PC-3 (cell line): ENCODE measurements around the gene SLC43A2. TPM values are rescaled to one million over a fixed set of nuclear protein-coding genes. Genes with fewer than 3 reads are reported as not detected.

Experiments
- ATAC-seq: fragments of 200-7000 bp; cut with Tn5 transposase; 2 replicates; pipeline ENCODE4 v1.9.1; 2020; ENCODE audit warnings: mild to moderate bottlenecking, moderate library complexity
- BruUV-seq: library from RNA; stranded (reverse); fragments of 400-500 nt; replicated peaks from 2 replicates; lab custom pipeline; 2021; lab: Mats Ljungman, UMichigan
- CTCF ChIA-PET: fragments of 300-600 bp; sonication (Branson Sonifier 250); formaldehyde crosslinking; loops from one replicate; lab custom pipeline; 2022; ENCODE audit warnings: antibody characterized with exemption; lab: Charles Lee
- POLR2A ChIA-PET: fragments of 300-600 bp; sonication (Branson Sonifier 250); formaldehyde crosslinking; loops from one replicate; lab custom pipeline; 2022; ENCODE audit warnings: antibody characterized with exemption; ENCODE audit not compliant: unreplicated experiment; lab: Charles Lee
- DNase-seq: peaks from one replicate; pipeline ENCODE4 v3.0.0-alpha.2; 2015
- H2AFZ ChIP-seq: fragments of 300-600 bp; sonication (generic); 2 replicates; pipeline ENCODE4 v1.6.0; 2016; ENCODE audit warnings: antibody characterized with exemption, low read length
- H3F3A ChIP-seq: fragments of 300-600 bp; sonication (generic); one replicate; pipeline ENCODE4 v1.6.0; 2017; ENCODE audit warnings: antibody characterized with exemption, low read length, control low read depth, mild to moderate bottlenecking; ENCODE audit not compliant: unreplicated experiment
- H3K27ac ChIP-seq: fragments of 300-600 bp; sonication (generic); 2 replicates; pipeline ENCODE4 v1.5.1; 2016; ENCODE audit warnings: mild to moderate bottlenecking, low read length
- H3K27me3 ChIP-seq: fragments of 300-600 bp; sonication (generic); 2 replicates; pipeline ENCODE4 v1.6.1; 2016; ENCODE audit warnings: low read length, mixed read lengths
- H3K36me3 ChIP-seq: fragments of 300-600 bp; sonication (generic); 2 replicates; pipeline ENCODE4 v1.6.1; 2016; ENCODE audit warnings: low read depth, mixed run types, low read length, mixed read lengths
- H3K4me1 ChIP-seq: fragments of 300-600 bp; sonication (generic); 2 replicates; pipeline ENCODE4 v1.5.1; 2016; ENCODE audit warnings: low read length; ENCODE audit not compliant: insufficient read depth
- H3K4me2 ChIP-seq: fragments of 300-600 bp; sonication (generic); 2 replicates; pipeline ENCODE4 v1.6.0; 2016; ENCODE audit warnings: low read length
- H3K4me3 ChIP-seq: fragments of 300-600 bp; sonication (generic); 2 replicates; pipeline ENCODE4 v1.5.1; 2016; ENCODE audit warnings: mild to moderate bottlenecking, low read length, mixed read lengths
- H3K79me2 ChIP-seq: fragments of 300-600 bp; sonication (generic); 2 replicates; pipeline ENCODE4 v1.6.1; 2017; ENCODE audit warnings: low read length, mixed read lengths
- H3K9ac ChIP-seq: fragments of 300-600 bp; sonication (generic); 2 replicates; pipeline ENCODE4 v1.6.0; 2016; ENCODE audit warnings: mild to moderate bottlenecking, low read length
- H3K9me2 ChIP-seq: fragments of 300-600 bp; sonication (generic); replicated peaks from 2 replicates; pipeline ENCODE4 v1.6.1; 2016; ENCODE audit warnings: mixed run types, low read length, mixed read lengths
- H3K9me3 ChIP-seq: fragments of 300-600 bp; sonication (generic); 2 replicates; pipeline ENCODE4 v1.6.1; 2016; ENCODE audit warnings: low read length, mixed read lengths
- H4K20me1 ChIP-seq: fragments of 300-600 bp; sonication (generic); 2 replicates; pipeline ENCODE4 v1.6.1; 2016; ENCODE audit warnings: low read length, mixed read lengths
- EZH2 ChIP-seq: fragments of 300-600 bp; sonication (generic); IDR thresholded peaks from one replicate; pipeline ENCODE4 v1.6.1; 2017; ENCODE audit warnings: antibody characterized with exemption, mild to moderate bottlenecking, low read length; ENCODE audit not compliant: unreplicated experiment
- EZH2phosphoT487 ChIP-seq: fragments of 300-600 bp; sonication (generic); IDR thresholded peaks from 2 replicates; pipeline ENCODE4 v1.6.1; 2018; ENCODE audit warnings: mild to moderate bottlenecking, antibody characterized with exemption, low read length, borderline replicate concordance
- intact Hi-C: fragments of 100-400 bp; cut with micrococcal nuclease; formaldehyde crosslinking; loops from 2 replicates; pipeline ENCODE4 v1.9.0; 2023
- total RNA-seq: library from RNA; depleted of rRNA; stranded (reverse); fragments of >200 nt; gene quantifications from 2 replicates; pipeline ENCODE4 v1.2.3, GENCODE V29; 2014
- TF ChIP-seq, protein P1 (sequence below): fragments of 300-600 bp; sonication (generic); conservative IDR thresholded peaks from 2 replicates; pipeline ENCODE4 v1.5.1; 2017; ENCODE audit warnings: antibody characterized with exemption, low read depth, mild to moderate bottlenecking, low read length

SLC43A2 gene
- total RNA-seq, 1 experiment from 2014 or later: 6.2 TPM

DNA sequence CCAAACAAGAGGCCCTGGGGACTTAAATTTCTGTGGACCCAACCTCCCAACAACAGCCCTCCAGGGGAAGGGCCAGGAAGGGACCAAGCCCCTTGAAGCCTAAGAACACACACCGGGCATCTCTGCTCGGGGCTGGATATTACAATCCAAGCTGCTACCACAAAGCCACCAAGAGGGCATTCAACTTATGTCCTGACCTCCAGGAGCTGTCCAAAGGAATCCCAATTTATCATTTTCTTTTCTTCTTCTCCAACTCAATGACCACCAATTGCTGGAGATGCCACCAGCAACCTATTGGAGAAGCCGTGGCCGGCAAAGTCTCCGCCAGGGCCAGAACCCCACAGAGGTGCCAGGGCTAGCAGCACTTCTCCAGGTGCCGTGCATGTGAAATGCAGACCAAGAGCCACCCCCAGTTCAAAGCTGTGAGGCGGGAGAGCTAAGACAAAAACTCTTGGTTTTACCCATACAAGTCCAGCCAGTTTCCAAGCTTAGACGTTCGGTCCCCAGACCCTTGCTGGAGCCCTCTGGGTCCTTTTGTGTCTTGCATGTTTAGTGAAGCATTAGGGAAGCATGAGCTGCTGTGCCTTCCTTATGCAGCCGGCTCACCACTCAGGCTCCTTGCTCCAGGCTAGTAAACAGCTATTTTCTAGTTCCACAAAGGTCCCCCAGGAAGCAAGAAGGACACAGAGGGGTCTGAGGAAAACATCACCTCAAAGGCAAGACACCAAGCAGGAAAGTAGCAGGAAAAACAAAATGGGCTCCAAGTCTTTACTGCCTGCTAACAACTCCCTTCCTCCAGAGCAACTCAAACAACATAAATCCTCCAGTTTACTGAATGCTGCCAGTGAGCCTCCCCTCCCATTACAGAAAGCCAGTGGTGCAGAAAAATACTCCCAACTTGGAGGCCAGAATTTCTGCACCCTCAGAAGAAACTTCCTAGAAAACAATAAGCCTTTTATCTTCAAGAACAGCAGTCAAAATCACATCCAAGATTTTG, 69.3 kb downstream of the SLC43A2 start:
- no peaks in the 10 kb centered on the region for H3K27me3 ChIP-seq
- H3K9ac ChIP-seq: no peak overlapping the region
- H3K9me3 ChIP-seq: no peaks in the 10 kb centered on the region
- H3K4me2 ChIP-seq: no peak overlapping the region
- ChIA-PET POLR2A (no interaction called here), CTCF (no interaction called here)
- no peak overlapping the region for H3K4me3 ChIP-seq
- TF ChIP-seq, protein P1, sequence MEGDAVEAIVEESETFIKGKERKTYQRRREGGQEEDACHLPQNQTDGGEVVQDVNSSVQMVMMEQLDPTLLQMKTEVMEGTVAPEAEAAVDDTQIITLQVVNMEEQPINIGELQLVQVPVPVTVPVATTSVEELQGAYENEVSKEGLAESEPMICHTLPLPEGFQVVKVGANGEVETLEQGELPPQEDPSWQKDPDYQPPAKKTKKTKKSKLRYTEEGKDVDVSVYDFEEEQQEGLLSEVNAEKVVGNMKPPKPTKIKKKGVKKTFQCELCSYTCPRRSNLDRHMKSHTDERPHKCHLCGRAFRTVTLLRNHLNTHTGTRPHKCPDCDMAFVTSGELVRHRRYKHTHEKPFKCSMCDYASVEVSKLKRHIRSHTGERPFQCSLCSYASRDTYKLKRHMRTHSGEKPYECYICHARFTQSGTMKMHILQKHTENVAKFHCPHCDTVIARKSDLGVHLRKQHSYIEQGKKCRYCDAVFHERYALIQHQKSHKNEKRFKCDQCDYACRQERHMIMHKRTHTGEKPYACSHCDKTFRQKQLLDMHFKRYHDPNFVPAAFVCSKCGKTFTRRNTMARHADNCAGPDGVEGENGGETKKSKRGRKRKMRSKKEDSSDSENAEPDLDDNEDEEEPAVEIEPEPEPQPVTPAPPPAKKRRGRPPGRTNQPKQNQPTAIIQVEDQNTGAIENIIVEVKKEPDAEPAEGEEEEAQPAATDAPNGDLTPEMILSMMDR: no peak
- TF ChIP-seq EZH2: no peak
- no peak for TF ChIP-seq EZH2phosphoT487
- H4K20me1 ChIP-seq: peaks cover 16% of the 10 kb centered on the region; the same call in 1 of the 2 replicates
- ATAC-seq (no peak), DNase-seq (no peak)
- H3K79me2 ChIP-seq: peaks cover 50% of the 10 kb centered on the region
- H3K27ac ChIP-seq: no peak overlapping the region
- no peaks in the 10 kb centered on the region for H3F3A ChIP-seq
- peaks cover 10% of the 10 kb centered on the region for H3K4me1 ChIP-seq
- no peaks in the 10 kb centered on the region for H3K9me2 ChIP-seq
- no peak overlapping the region for H2AFZ ChIP-seq
- intact Hi-C loops: no loop called here
- no TSS peak for BruUV-seq
- no peaks in the 10 kb centered on the region for H3K36me3 ChIP-seq

DNA sequence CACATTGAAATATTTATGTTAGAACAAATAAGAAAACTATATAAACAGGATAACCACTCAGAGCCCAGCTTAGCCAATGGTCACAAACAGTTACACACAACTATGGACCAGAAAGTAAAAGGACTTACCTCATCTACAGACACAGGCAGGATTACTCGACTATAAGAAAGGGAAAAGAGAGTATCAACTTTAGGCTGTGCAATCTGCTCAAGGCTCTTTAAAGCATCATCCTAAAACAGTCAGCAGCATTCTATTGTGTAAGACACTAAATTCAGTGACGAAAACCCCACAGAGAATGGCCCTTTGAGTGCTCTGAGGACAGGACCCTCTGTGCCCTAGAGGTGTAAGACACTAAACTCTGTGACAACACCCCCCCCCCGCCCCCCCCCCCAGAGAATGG, 70.2 kb downstream of the SLC43A2 start:
- Histone ChIP-seq H3K9me2 (no peaks in the 10 kb centered on the region), H2AFZ (no peak overlapping the region), H3K9me3 (no peaks in the 10 kb centered on the region), H3K4me1 (peaks cover 10% of the 10 kb centered on the region), H4K20me1 (peaks cover 16% of the 10 kb centered on the region; the same call in 1 of the 2 replicates), H3K79me2 (peaks cover 50% of the 10 kb centered on the region), H3K27me3 (no peaks in the 10 kb centered on the region), H3K4me3 (no peak overlapping the region), H3K9ac (no peak overlapping the region), H3K4me2 (no peak overlapping the region), H3F3A (no peaks in the 10 kb centered on the region), H3K27ac (no peak overlapping the region), H3K36me3 (no peaks in the 10 kb centered on the region)
- intact Hi-C loops: no loop called here
- TF ChIP-seq EZH2phosphoT487 (no peak), EZH2 (no peak)
- TF ChIP-seq, protein P1: no peak
- POLR2A ChIA-PET: no interaction called here
- BruUV-seq: no TSS peak
- CTCF ChIA-PET: no interaction called here
- ATAC-seq (no peak), DNase-seq (no peak)
